ENCODE data around the gene PRKACB. TPM values are rescaled to one million over a fixed set of nuclear protein-coding genes. Genes with fewer than 3 reads are reported as not detected.

PRKACB gene
- total and polyA plus RNA-seq, 10 of the 15 experiments (the other 5 are each of a cell fraction or from before 2014, with no cell fraction given) = 3.1 to 9.0 (median 7.1) TPM; not detected in 1

DNA sequence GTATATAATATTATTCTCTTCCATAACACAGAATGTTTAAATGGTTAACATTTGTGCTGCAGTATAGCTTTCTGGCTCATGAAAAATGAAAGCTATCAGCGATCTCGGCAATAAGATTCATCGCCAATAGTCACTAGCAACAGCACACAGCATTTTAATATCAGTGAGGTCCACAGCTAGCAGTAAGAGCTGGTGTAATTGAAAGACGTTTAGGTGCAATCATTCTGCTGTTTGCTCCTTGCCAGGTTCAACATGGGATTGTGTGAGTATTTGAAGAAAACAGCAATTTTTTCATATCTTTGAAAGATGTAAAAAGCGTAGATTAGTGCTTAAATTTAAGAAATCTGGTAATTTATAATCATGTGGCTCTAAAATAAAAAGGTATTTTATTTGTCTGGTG lies 20.1 kb downstream of the PRKACB start (continued):
- TF ChIP-seq, protein P1, sequence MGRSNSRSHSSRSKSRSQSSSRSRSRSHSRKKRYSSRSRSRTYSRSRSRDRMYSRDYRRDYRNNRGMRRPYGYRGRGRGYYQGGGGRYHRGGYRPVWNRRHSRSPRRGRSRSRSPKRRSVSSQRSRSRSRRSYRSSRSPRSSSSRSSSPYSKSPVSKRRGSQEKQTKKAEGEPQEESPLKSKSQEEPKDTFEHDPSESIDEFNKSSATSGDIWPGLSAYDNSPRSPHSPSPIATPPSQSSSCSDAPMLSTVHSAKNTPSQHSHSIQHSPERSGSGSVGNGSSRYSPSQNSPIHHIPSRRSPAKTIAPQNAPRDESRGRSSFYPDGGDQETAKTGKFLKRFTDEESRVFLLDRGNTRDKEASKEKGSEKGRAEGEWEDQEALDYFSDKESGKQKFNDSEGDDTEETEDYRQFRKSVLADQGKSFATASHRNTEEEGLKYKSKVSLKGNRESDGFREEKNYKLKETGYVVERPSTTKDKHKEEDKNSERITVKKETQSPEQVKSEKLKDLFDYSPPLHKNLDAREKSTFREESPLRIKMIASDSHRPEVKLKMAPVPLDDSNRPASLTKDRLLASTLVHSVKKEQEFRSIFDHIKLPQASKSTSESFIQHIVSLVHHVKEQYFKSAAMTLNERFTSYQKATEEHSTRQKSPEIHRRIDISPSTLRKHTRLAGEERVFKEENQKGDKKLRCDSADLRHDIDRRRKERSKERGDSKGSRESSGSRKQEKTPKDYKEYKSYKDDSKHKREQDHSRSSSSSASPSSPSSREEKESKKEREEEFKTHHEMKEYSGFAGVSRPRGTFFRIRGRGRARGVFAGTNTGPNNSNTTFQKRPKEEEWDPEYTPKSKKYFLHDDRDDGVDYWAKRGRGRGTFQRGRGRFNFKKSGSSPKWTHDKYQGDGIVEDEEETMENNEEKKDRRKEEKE (IDR thresholded peaks at IDR 0.05) = no peak
- TF ChIP-seq TCF7 (IDR thresholded peaks at IDR 0.05; ENCODE audit: borderline replicate concordance) (no peak), MYB (IDR thresholded peaks at IDR 0.05; ENCODE audit: borderline replicate concordance, low read depth, low read length) (no peak)
- TF ChIP-seq, protein P2, sequence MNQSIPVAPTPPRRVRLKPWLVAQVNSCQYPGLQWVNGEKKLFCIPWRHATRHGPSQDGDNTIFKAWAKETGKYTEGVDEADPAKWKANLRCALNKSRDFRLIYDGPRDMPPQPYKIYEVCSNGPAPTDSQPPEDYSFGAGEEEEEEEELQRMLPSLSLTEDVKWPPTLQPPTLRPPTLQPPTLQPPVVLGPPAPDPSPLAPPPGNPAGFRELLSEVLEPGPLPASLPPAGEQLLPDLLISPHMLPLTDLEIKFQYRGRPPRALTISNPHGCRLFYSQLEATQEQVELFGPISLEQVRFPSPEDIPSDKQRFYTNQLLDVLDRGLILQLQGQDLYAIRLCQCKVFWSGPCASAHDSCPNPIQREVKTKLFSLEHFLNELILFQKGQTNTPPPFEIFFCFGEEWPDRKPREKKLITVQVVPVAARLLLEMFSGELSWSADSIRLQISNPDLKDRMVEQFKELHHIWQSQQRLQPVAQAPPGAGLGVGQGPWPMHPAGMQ (IDR thresholded peaks at IDR 0.05; ENCODE audit: borderline replicate concordance) = no peak

DNA sequence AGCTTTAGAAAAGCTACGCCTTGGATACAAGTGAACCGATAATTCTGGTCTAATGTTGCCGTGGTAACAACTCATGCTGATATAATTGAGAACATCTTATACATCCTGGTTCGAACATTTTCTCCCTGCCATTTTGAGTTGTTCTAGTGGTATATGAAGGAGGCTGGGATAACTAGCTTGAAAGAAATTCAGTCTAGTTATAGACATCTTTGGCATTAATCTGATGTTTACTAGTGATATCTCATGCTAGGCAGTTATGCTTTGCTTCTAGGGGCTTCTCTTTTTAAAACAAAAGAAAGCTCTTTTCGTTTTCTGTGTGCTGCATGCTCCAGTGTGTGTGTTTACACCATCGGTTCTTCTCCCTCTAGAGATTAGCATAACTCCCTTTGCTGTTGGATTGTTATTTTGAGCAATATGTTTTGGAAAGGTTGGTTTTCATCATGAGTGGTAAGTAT lies 20.5 kb downstream of the PRKACB start:
- no TSS peak for BruUV-seq (replicated peaks)
- Histone ChIP-seq H3K79me2 (ENCODE audit: control insufficient read depth, insufficient read depth, low read length) (no peaks in the 10 kb centered on the region), H3K36me3 (ENCODE audit: control insufficient read depth in 2 of 2, insufficient read depth in 2 of 2, low read length in 1 of 2) (no peaks in the 10 kb centered on the region), H3K27ac (ENCODE audit: control insufficient read depth, insufficient read depth) (no peak overlapping the region), H2AFZ (ENCODE audit: control insufficient read depth, low read depth, low read length) (no peak overlapping the region), H3K27me3 (replicated peaks in 1 of 2; ENCODE audit: control insufficient read depth in 2 of 2, insufficient read depth in 2 of 2, low read length in 1 of 2) (no peaks in the 10 kb centered on the region), H3K9ac (ENCODE audit: control insufficient read depth, insufficient read depth, low read length) (no peak overlapping the region), H3K9me3 (replicated peaks; ENCODE audit: control insufficient read depth, insufficient read depth, low read length) (no peaks in the 10 kb centered on the region), H4K20me1 (ENCODE audit: control insufficient read depth, insufficient read depth) (no peaks in the 10 kb centered on the region), H3K4me1 (ENCODE audit: control insufficient read depth, insufficient read depth, low read length) (peaks cover 9% of the 10 kb centered on the region; the same call in 1 of the 2 replicates), H3K4me2 (ENCODE audit: control insufficient read depth, insufficient read depth) (no peak overlapping the region), H3K4me3 (no peak overlapping the region)
- ChIA-PET RAD21 (ENCODE audit: unreplicated experiment) (no interaction called here), SMC1A (ENCODE audit: uncharacterized antibody, unreplicated experiment) (interaction anchor here (0.6 kb wide), 1 partner anchor 29 kb away, joined by 3 read pairs; no protein-coding TSS in a partner anchor), CTCF (no interaction called here), POLR2A (no interaction called here)
- 50% methylated on average over 6 of the region's 6 CpGs for WGBS (ENCODE audit: insufficient coverage, insufficient replicate concordance, low lambda C conversion rate, missing lambda C conversion rate)
- DNase-seq (ENCODE audit: low read depth, low spot score) (no peak), FAIRE-seq (no peak), ATAC-seq (no peak)
- intact Hi-C loops (cut with micrococcal nuclease; ENCODE audit: unreplicated experiment) (no loop called here), in situ Hi-C loops (cut with MboI) (no loop called here)
- TF ChIP-seq HCFC1 (IDR thresholded peaks at IDR 0.05; ENCODE audit: low read length) (no peak), FOXM1 (IDR thresholded peaks at IDR 0.05; ENCODE audit: low read depth, low read length) (no peak), MTA3 (IDR thresholded peaks at IDR 0.05; ENCODE audit: borderline replicate concordance, low read length) (no peak), RUNX3 (IDR thresholded peaks at IDR 0.05; ENCODE audit: low read length) (no peak), CBFB (IDR thresholded peaks at IDR 0.05; ENCODE audit: low read depth) (no peak), LARP7 (IDR thresholded peaks at IDR 0.05) (no peak), KLF5 (IDR thresholded peaks at IDR 0.05; ENCODE audit: partially characterized antibody) (no peak), EP300 (IDR thresholded peaks at IDR 0.05; ENCODE audit: borderline replicate concordance in 1 of 2, control insufficient read depth in 1 of 2, low read depth in 2 of 2, low read length in 2 of 2) (no peak), TCF12 (IDR thresholded peaks at IDR 0.05; ENCODE audit: low read depth, low read length) (no peak), NBN (IDR thresholded peaks at IDR 0.05) (no peak)
- TF ChIP-seq, protein P3, sequence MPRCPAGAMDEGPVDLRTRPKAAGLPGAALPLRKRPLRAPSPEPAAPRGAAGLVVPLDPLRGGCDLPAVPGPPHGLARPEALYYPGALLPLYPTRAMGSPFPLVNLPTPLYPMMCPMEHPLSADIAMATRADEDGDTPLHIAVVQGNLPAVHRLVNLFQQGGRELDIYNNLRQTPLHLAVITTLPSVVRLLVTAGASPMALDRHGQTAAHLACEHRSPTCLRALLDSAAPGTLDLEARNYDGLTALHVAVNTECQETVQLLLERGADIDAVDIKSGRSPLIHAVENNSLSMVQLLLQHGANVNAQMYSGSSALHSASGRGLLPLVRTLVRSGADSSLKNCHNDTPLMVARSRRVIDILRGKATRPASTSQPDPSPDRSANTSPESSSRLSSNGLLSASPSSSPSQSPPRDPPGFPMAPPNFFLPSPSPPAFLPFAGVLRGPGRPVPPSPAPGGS (IDR thresholded peaks at IDR 0.05; ENCODE audit: borderline replicate concordance, insufficient read depth, low read depth, low read length, poor library complexity, severe bottlenecking) = no peak
